Hippocampal formation (tissue), 2 donors: ENCODE measurements around the gene SNAPC1.
"Not testable (repeated sequence)": the region's sequence is repeated elsewhere in the genome, so short reads cannot be mapped to it uniquely, and the experiment has no call there.

ENCODE experiments used
- DNase-seq, 2 donors: peaks; one replicate each; lab custom pipeline; 2025; lab: John Stamatoyannopoulos, UW

The SNAPC1 gene

DNA sequence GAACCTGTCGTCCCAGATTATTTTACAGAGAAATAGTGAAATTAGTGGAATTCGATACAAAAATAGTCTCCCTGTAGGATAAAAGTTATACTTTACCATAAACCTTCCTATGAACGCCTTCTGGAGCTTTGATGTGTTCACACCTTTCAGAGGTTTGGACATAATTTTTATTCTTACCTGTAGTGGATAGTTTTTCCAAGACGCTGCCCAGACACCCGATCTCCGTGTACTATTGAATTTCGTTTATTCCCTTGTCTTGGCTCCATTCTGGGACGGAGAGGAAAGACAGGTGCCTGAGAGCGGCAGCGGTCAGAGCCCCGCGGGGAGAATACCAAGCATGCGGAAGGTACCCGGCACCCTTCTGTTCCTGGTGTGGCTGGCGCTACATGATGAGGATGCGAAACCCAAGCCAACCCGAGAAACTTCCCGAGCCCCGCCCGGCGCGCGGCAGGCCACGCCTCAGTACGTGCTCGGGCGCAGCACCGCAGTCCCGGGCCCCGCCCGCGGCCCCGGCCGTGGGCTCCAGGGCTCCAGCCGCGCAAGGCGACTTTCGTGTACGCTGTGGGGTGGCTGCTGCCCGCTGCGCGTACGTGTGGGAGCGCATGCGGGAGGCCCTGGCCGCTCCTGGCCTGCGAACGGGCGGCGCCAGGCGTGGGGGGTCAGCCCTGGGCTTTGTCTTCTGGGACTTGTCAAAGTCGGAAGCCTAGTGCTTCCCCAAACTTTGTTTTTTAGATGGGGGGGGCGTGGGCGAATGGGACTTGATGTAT is 11.3 kb upstream of the SNAPC1 start:
- peak; percentile 30 to 41 for DNase-seq

- DNase-seq = no peak
Measured at GRCh38 chr14:61751475-61751989, 10.7 kb upstream of the SNAPC1 start.

DNA sequence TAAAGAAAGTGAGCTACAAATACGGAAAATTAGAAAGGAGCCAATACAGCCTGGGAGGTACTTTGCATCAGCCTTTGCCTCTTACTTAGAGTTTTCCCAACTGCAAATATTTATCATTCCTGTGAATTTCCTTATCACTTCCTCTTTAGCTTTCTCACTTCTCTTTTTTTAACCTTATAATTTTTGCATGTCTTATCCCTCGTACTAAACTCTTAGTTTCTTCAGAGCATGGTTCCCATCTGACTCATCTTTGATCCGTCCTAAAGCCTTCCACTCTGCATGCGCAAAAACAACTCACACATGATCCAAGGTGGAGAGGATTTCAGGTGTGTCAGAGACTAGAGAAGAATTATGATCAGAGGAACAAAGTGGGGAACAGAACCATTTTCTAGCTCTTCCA is 9.6 kb upstream of the SNAPC1 start:
- DNase-seq = no peak

DNA sequence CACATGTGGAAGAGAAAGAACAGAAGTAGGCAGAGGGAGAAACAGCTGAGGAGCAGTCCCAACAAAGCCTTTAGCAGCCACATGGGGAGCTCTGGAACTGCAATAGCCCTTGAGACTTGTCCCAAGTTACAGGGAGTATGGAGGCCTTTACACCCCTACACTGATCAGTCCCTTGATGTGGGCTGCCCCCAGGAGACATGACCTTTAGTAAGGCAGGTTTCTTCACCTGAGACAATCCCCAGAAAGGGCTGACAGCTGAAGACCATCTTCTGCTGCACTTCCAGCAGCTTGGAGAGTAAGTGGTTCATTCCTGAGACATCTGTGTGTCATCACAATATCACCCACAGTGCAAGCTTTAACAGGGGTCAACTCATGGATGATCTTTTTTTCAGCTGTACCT is 8.6 kb upstream of the SNAPC1 start:
- DNase-seq = no peak

DNA sequence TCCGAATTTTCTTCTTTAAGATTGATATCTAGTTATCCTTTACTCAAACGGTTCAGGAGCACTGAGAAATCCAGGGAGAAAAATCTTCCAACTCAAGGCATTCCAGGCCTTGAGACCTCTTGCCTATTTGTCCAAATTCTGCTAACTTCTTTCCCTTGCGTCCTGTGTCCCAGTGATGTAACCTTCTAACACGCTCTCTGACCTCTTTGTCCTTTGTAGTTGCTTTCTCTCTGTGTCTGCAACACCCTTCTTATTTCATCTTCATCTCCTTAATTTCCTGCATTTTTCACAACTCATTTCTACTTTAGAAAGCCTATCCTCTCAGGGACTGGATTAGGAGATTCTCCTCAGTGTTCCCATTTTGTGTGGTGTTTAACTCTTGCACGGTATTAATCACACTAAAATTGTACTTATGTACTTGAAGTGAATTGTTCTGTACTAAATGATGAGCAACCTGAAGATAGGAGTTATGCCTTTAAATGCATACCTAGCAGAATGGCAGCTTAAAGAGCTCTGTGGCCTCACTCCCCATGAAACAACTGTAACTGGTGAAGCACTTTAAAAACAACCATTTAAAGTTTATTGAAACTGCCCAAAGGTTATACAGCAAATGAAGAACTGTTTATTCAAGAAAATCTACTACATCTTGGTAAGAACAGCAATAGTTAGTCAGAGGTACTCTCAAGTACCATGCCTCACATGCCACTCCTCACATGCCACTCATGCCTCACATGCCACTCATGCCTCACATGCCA is 7.4 kb upstream of the SNAPC1 start:
- DNase-seq = no peak

DNA sequence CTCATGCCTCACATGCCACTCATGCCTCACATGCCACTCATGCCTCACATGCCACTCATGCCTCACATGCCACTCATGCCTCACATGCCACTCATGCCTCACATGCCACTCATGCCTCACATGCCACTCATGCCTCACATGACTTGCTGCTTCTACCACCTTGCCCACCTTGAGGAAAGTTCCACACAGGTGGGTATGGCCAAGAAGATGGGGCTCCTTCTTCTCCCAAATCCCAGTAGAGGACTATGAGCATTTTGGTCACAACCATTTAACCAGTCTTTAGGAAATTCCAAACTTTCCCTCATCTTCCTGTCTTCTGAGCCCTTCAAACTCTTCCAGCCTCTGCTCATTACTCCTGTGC is 6.9 kb upstream of the SNAPC1 start:
- DNase-seq = not testable (repeated sequence)

- DNase-seq = no peak
Measured at GRCh38 chr14:61756135-61756534, 6.1 kb upstream of the SNAPC1 start.

- no peak for DNase-seq
Measured at GRCh38 chr14:61759878-61760277, 2.3 kb upstream of the SNAPC1 start.

- DNase-seq = no peak
Measured at GRCh38 chr14:61761557-61761956, 663 bp upstream of the SNAPC1 start.

GRCh38 chr14:61764342-61765122 is 2.3 kb downstream of the SNAPC1 start:
- no peak for DNase-seq

GRCh38 chr14:61765225-61765943 is 3.2 kb downstream of the SNAPC1 start:
- DNase-seq = no peak

- DNase-seq = no peak
Measured at GRCh38 chr14:61766151-61766550, 3.9 kb downstream of the SNAPC1 start.

- DNase-seq = no peak
Measured at GRCh38 chr14:61768240-61768639, 6.0 kb downstream of the SNAPC1 start.

DNA sequence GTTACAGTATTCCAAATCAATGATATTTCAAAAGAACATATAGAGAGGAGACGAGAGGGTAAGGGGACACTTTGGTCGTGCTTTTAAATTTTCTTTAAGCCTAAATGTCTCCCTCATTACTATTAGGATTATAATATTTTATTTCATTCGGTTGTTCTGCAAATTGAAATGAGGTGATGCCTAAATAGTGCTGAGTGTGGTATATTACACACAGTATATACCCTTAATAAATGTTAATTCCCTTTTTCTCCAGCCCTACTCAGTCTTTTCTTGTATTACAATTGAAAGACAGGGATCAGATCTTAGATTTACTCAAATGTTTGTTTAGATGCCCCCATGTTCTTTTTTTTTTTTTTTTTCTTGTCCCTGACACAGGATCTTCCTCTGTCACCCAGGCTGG is 7.7 kb downstream of the SNAPC1 start:
- no peak for DNase-seq

- DNase-seq = no peak
Measured at GRCh38 chr14:61774861-61775260, 12.6 kb downstream of the SNAPC1 start.

DNA sequence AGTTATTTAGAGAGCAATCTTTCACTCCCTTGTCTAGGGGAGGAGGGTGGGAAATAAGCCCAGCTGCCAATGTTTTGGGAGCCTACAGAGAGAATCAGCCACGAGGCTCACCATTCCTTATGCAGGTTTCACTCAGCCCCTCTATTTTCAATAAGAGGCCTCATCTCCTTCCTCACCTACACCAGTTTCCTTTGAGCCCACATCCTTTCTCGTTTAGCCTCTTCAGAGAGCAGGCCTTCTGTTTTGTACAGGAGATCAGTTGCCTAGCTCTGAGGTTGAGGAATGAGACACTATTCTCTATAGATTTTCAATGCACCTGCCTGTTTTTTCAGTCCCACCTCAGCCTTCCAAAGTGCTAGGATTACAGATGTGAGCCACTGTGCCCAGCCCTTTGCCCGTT is 17.9 kb downstream of the SNAPC1 start:
- no peak for DNase-seq

DNA sequence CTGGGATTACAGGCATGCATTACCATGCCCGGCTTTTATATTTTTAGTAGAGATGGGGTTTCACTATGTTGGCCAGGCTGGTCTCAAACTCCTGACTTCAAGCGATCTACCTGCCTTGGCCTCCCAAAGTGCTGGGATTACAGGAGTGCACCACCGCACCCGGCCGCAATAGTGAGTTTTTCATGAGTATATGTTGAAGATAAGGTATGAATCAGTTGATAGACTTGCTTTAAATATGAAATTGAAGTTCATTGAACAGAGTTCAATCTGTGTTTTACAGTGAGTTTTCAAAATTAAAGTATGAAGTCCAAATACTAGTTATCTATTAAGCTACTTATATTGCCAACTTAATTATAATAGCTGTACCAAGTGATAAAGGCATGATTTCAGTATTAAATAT is 35.1 kb downstream of the SNAPC1 start:
- no peak for DNase-seq

- no peak for DNase-seq
Measured at GRCh38 chr14:61802010-61802568, 39.9 kb downstream of the SNAPC1 start.

DNA sequence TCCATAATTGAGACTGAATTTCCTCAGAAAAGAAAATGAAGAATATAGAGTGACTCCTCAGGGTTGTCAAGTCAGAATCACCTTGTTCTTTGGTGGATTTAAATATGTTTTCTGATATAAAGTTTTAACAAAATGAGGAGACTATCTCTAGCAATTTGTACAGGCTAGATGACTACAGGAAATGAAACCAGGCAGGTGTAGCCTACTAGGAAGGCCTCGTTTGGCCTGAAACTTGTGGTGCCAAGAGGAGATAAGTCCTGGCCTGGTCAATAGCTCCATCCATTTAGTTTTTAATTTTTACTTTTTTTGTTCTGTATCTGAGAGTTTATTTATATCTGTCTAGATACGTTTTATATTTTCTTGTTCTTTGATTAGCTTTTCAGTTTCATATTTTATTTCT is 41.5 kb downstream of the SNAPC1 start:
- DNase-seq = no peak

DNA sequence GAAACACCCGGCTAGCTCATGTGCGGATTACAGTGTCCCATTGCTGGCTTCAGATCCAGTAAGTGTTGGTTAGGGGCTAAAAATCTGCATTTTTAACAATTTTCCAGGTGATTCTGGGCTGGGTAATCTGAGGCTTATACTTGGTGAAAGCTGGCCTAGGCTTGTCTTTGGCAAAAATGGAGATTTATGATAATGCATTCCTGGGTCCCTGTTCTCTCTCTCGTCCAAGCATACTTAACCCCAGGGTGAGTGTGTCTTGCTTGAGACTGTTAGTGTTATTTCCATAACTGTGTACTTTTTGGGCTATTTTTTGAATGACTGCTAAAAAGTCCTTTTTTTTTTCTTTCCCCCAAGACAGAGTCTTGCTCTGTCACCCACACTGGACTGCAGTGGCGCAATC is 43.2 kb downstream of the SNAPC1 start:
- no peak for DNase-seq

DNA sequence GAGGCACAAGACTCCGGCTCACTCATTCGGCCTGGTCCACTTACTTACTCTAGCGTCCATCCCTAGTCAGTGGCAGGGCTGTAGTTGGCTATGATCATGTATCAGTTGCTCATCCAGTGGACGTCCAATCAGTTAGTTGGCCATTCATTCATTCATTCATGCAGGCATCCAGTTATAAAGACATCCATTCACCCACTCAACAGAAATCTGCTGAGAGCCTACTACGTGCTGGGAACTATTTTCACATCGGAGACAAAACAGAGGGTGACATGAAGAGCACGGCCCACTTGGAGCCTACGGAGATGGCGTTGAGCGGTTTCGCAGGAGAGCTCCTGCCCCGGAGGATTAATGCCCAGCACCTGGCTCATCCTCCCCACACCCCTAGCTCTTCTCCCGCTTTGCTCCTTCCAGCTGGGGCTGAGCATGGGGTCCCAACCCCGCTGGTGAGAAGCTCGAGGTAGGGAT is 49.7 kb downstream of the SNAPC1 start:
- DNase-seq = no peak
